Stimulated activated CD4-positive, alpha-beta T cell treated with anti-CD3 and anti-CD28 coated beads, Interleukin-4, amount 100 ng/mL, for 24 hours (primary cell): ENCODE measurements around the gene NECAP2.
"Not testable (repeated sequence)": the region's sequence is repeated elsewhere in the genome, so short reads cannot be mapped to it uniquely, and the experiment has no call there.

Source experiments
- DNase-seq: peaks from one replicate; pipeline ENCODE4 v3.0.0-alpha.2; 2020

Gene NECAP2

DNA sequence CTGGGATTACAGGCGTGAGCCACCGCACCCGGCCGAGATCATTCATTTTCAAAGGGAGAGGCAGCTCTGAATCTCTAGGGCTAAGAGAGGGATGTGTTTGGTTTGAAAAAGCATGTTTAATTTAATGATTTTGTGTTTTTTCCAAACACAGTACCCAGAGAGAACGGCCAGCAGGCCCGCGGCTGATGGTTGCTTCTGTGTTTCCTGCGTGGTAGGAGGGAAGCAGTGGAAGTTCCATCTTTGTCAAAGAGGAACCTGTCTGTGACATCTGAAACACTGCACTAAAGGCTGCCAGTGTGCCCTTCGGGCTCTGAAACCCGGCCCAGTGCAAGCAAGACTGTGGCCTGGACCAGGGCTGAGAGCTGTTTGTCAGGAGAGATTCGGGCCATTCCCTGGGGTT lies 59.9 kb downstream of the NECAP2 start:
- DNase-seq: not testable (repeated sequence)

DNA sequence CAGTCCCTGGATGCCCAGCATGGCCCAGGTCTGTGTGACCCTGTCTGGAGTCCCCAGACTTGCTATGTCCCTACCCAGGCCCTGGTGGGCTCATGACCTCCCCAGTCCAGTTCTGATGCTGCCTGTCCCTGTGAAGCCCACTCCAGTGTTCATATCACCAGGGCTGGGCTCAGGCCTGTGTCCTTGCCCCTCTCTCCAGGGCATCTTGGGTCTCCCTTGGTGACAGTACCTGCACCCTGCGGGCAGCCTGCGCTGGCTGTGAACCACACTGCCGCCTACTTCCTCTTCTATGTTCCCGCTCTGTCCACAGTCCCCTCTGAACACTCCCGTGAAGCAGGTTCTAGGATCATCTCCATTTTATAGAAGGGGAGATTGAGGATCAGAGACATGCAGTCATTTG lies 60.5 kb downstream of the NECAP2 start:
- not testable (repeated sequence) for DNase-seq

DNA sequence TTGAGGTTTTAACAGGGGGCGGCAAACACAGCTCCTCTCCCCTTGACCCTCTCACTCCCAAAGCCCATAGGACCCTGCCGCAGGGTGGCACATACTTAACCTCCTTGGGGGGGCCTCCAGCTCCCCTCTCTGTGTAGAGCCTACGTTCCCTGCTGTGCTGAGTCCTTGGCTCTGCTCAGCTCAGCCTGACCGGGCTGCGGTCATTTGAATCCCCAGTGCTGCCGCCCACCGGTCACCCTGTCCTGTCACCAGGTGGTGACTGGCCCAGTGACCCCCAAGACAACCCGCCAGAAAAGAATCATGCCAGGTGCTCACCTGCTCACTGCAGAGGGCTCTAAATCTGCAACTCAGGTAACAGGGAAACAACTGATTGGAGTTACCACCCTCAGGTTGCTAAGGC lies 60.9 kb downstream of the NECAP2 start:
- DNase-seq: not testable (repeated sequence)

DNA sequence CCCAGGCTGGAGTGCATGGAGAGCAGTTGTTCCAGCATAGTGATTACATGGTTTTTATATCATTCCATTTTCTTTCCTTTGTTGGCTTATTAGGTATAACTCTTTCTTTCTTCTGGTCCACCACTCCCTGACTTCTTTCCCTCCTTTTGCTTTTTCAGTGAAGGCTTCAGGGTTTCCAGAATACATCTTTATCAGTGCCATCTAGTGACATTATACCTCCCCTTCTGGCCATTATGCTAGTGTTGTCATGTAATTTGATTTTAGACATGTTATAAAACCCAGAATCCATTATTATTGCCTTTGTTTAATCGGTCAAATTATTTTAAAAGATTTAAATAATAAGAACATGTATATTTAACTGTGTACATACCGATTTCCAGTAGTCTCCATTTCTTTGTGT lies 63.0 kb downstream of the NECAP2 start:
- no peak for DNase-seq

DNA sequence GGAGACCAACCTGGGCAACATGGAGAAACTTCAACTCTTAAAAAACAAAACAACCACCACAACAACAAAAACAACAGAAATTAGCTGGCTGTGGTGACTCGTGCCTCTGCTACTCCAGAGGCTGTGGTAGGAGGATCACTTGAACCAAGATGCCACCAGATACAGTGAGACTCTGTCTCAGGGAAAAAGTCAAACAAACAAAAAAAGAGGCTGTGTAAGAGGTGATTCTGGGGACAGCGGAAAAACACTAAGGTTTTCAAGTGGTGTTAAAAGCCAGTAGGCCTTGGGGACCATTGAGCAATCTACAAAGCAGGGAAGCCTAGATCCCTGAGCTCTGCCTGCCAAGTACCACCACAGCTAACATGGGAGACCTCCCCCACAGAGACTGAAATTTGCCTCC lies 65.3 kb downstream of the NECAP2 start:
- not testable (repeated sequence) for DNase-seq

DNA sequence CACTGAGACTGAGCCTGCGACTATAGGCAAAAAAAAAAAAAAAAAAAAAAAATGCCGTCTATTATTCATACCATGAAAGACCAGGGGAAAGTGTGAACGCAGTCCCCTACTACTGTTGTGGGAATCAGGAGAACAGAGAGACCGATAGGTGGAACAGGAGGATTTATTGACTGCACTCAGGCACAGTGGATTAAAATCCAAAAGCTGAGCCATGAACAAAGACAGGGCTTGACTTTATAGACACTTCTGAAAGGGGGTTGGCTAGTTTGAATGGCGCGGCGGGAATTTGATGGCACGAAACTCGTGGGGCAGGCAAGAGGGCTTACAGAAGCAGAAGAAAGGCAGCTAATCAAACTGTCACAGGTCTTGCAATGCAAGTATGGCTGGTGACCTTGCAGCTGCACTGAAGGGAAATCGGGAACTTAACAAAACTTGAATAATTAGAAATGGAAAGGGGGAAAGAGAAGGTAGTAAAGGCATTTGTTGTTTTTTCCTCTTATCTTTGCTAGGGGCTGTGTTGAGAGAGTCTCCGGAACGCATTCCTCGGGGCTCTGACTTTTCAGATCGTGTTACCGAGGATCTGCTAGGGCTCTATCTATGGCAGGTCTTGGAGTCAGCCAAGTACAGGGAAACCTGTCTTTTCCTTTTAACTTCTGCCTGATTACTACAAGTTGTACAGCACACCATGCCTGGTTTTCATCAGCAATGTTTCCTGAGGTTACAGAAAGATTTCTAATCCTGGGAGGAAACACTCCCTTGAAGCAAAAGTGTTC lies 66.0 kb downstream of the NECAP2 start:
- not testable (repeated sequence) for DNase-seq

DNA sequence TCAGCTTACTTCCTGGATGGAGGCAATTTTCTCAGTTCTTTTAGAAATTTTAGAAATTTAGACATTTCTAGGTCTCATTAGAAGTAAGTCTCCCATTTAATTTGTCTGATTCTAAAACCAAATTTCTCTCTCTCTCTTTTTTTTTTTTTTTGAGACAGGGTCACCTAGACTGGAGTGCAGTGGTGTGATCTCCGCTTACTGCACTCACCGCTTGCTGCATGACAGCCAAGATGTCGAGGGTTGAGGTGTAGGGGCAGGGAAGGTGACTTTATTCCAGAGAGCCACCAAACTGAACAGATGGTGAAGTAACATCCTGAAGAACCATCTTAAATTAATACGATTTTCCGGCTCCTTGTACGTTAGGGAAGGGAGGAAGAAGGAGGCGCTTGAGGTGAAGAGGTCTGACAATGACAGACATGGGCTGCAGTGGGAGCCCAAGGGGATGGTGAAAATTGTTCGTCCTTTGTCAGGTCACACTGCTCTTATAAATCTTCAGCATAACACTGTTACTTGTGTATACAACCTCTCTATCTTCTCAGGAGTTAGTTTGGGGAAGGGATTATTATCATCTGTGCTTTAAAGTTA lies 68.4 kb downstream of the NECAP2 start:
- peak; percentile 18 for DNase-seq
